ENCODE measurements around the gene THRB.

DNA sequence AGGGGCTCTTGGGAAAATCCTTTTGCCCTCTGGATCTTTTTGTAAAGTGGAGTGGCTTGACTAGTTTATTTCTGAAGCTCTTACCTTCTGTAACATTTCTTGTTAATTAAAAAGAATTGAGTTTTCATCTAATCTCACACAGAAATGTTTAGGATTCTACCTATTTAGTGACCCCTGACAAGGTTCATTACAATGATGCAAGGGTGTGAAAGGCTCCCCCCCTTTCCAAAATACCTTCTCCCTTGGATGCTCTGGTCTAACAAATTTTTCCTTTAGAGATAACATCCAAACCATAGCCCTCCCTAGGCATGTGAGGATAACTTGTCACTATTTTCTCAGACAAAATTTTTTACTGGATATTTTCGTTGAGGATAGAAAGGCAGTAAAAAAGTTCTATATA, 223.9 kb downstream of the THRB start:
- TF ChIP-seq, protein P1, sequence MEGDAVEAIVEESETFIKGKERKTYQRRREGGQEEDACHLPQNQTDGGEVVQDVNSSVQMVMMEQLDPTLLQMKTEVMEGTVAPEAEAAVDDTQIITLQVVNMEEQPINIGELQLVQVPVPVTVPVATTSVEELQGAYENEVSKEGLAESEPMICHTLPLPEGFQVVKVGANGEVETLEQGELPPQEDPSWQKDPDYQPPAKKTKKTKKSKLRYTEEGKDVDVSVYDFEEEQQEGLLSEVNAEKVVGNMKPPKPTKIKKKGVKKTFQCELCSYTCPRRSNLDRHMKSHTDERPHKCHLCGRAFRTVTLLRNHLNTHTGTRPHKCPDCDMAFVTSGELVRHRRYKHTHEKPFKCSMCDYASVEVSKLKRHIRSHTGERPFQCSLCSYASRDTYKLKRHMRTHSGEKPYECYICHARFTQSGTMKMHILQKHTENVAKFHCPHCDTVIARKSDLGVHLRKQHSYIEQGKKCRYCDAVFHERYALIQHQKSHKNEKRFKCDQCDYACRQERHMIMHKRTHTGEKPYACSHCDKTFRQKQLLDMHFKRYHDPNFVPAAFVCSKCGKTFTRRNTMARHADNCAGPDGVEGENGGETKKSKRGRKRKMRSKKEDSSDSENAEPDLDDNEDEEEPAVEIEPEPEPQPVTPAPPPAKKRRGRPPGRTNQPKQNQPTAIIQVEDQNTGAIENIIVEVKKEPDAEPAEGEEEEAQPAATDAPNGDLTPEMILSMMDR (IDR thresholded peaks at IDR 0.05; ENCODE audit: low read depth, low read length) = no peak
- TF ChIP-seq MYC (IDR thresholded peaks at IDR 0.05; ENCODE audit: low read depth, low read length) (no peak), POLR2A (IDR thresholded peaks at IDR 0.05; ENCODE audit: extremely low read depth, insufficient read length) (no peak)
- TF ChIP-seq, protein P2, sequence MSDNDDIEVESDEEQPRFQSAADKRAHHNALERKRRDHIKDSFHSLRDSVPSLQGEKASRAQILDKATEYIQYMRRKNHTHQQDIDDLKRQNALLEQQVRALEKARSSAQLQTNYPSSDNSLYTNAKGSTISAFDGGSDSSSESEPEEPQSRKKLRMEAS (IDR thresholded peaks at IDR 0.05; ENCODE audit: low read depth, low read length) = no peak
